Measurements from ENCODE around the gene TRIM24. TPM values are rescaled to one million over a fixed set of nuclear protein-coding genes. Genes with fewer than 3 reads are reported as not detected.

The TRIM24 gene
- total and polyA plus RNA-seq, 4 donors, result 3.3 to 13.8 (median 8.3) TPM

GRCh38 chr7:138632384-138632783 is 172.3 kb downstream of the TRIM24 start:
- H3K36me3 ChIP-seq (ENCODE audit: control insufficient read depth in 1 of 2, insufficient read depth in 2 of 2, low read length in 1 of 2), result no peaks in the 10 kb centered on the region
- no peaks in the 10 kb centered on the region for H3K27me3 ChIP-seq (ENCODE audit: control insufficient read depth in 1 of 2, insufficient read depth in 2 of 2, low read length in 1 of 2)
- no peaks in the 10 kb centered on the region for H3K9me3 ChIP-seq (ENCODE audit: control insufficient read depth, low read length)
- H3K4me1 ChIP-seq (ENCODE audit: control insufficient read depth in 1 of 2, insufficient read depth in 2 of 2, low read length in 2 of 2), result no peaks in the 10 kb centered on the region
- no peak overlapping the region for H3K4me3 ChIP-seq (ENCODE audit: low read length in 2 of 2)
- intact Hi-C loops (cut with DNase I), result no loop called here
- H3K27ac ChIP-seq (ENCODE audit: low read depth in 1 of 2, low read length in 2 of 2), result no peak overlapping the region
- ATAC-seq (ENCODE audit: low FRiP score) (no peak), DNase-seq (no peak)
- WGBS, 2 donors, result 88 to 95% methylated on average over 2 of the region's 2 CpGs

- no peaks in the 10 kb centered on the region for H3K36me3 ChIP-seq (ENCODE audit: control insufficient read depth in 1 of 2, insufficient read depth in 2 of 2, low read length in 1 of 2)
- H3K9me3 ChIP-seq (ENCODE audit: control insufficient read depth, low read length), result no peaks in the 10 kb centered on the region
- no peak for ATAC-seq (ENCODE audit: low FRiP score)
- intact Hi-C loops (cut with DNase I), result no loop called here
- H3K27me3 ChIP-seq (ENCODE audit: control insufficient read depth in 1 of 2, insufficient read depth in 2 of 2, low read length in 1 of 2), result no peaks in the 10 kb centered on the region
- no peak overlapping the region for H3K27ac ChIP-seq (ENCODE audit: low read depth in 1 of 2, low read length in 2 of 2)
- H3K4me3 ChIP-seq (ENCODE audit: low read length in 2 of 2), result no peak overlapping the region
- no peaks in the 10 kb centered on the region for H3K4me1 ChIP-seq (ENCODE audit: control insufficient read depth in 1 of 2, insufficient read depth in 2 of 2, low read length in 2 of 2)
- WGBS, 2 donors, result 62 to 67% methylated on average over 12 of the region's 12 CpGs
- DNase-seq, result no peak
These were observed 173.0 kb downstream of the TRIM24 start for GRCh38 chr7:138632826-138633602.

Other genes with a start within 250 kb of the TRIM24 start
- gene SVOPL, start 241.1 kb downstream of the TRIM24 start, total RNA-seq, result not detected
- gene SVOPL, start 241.1 kb downstream of the TRIM24 start, polyA plus RNA-seq, result 1 to 10 TPM in 1 of 2 donors, not detected in 1; 1.2 TPM